Activated CD8-positive, alpha-beta memory T cell treated with anti-CD3 and anti-CD28 coated beads for 24 hours (primary cell): Measurements from ENCODE around the gene BAIAP2L2.
"Not testable (repeated sequence)": the region's sequence is repeated elsewhere in the genome, so short reads cannot be mapped to it uniquely, and the experiment has no call there.

Experiments
- DNase-seq: peaks from one replicate; pipeline ENCODE4 v3.0.0-alpha.2; 2020

The BAIAP2L2 gene

GRCh38 chr22:38127869-38128268 is 17.4 kb upstream of the BAIAP2L2 start:
- no peak for DNase-seq

GRCh38 chr22:38126928-38127668 is 16.6 kb upstream of the BAIAP2L2 start:
- no peak for DNase-seq

GRCh38 chr22:38125751-38126201 is 15.3 kb upstream of the BAIAP2L2 start:
- DNase-seq, result no peak

GRCh38 chr22:38125038-38125610 is 14.6 kb upstream of the BAIAP2L2 start:
- DNase-seq, result no peak

- no peak for DNase-seq
Measured at GRCh38 chr22:38124236-38124974, 13.9 kb upstream of the BAIAP2L2 start.

DNA sequence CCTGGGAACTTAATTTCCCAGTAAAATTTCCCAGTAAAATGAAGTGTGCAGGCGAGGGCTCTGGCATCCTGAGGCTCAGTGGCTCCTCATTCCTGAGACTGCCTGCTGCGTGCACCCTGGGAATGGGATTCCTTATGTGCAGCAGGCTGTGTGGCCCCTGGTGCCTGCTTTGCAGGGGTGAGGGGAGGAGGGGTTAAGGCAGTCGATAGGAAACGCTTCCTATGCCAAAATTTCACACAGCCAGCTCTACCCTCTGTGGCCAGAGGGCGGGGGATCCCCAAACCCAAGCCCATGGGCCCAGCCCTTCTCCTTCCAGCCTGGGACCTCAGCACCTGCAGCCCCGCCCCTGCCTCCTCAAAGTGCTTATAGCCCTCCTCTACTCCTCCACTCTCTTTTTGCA is 12.1 kb upstream of the BAIAP2L2 start:
- no peak for DNase-seq

DNA sequence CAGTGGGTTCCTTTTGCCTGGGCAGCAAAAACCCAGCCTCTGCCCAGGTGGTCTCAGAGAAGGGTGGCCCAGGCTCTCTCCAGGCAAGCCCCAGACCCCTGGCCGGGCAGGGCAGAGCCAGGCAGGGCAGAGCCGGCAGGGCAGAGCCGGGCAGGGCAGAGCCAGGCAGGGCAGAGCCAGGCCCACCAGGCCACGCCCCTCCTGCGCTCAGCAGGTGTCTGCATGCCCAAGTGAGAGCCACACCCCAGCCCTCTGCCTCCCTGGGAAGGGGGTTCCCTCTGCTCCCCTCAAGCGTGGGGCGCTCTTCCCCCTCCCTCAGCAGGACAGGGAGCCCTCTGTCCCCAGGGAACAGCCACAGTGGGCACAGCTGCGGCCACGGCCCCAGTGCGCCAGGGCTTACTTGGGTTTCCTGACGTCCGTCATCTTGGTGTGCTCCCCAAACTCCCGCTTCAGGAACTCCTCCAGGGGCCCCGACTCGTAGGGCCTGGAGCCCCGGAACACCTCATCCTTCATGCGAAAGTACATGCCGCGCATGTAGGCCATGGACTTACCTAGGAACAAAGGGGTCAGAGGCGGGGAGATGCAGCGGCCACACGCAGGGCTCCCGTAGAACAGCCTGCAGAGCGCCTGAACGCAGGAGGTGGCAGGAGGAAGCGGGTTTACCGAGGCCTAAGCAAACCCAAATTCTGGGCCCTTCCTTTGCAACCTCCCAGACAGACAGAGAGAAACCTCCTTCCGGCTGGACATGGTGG is 10.1 kb upstream of the BAIAP2L2 start:
- no peak for DNase-seq

DNA sequence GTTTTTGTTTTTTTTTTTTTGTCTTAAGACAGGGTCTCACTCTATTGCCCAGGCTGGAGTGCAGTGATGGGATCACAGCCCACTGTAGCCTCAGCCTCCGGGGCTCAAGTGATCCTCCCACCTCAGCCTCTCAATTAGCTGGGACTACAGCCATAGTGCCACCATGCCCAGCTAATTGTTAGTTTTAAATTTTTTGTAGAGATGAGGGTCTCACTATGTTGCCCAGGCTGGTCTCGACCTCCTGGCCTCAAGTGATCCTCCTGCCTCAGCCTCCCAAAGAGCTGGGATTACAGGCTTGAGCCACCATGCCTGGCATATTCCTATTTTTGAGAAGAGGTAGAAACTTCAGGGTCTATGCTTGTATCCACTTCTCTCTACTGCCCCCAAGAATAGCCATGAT is 8.3 kb upstream of the BAIAP2L2 start:
- not testable (repeated sequence) for DNase-seq

DNA sequence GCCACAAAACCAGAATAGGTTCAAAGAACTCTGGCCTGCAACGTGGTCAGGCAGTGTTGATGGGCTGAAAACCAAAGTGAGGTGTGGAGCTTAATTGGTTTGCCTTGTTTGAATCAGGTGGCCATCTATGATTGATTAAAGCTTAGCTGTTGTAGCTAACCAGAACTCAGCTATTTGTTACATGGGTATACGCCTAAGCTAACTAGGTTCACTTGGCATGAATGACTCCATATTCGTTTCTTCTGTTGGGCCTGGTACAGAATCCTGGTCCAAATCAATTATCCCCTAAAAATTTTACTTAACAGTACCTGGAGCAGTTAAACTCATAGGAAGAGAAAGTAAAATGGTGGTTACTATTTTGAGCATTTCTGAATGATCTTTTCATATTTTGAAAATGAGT is 7.7 kb upstream of the BAIAP2L2 start:
- no peak for DNase-seq

GRCh38 chr22:38117556-38117955 is 7.1 kb upstream of the BAIAP2L2 start:
- DNase-seq, result not testable (repeated sequence)

GRCh38 chr22:38115423-38116205 is 5.1 kb upstream of the BAIAP2L2 start:
- DNase-seq, result no peak

GRCh38 chr22:38114484-38115398 is 4.3 kb upstream of the BAIAP2L2 start:
- peak; percentile 93 for DNase-seq

- DNase-seq, result no peak
Measured at GRCh38 chr22:38112381-38112780, 1.9 kb upstream of the BAIAP2L2 start.

DNA sequence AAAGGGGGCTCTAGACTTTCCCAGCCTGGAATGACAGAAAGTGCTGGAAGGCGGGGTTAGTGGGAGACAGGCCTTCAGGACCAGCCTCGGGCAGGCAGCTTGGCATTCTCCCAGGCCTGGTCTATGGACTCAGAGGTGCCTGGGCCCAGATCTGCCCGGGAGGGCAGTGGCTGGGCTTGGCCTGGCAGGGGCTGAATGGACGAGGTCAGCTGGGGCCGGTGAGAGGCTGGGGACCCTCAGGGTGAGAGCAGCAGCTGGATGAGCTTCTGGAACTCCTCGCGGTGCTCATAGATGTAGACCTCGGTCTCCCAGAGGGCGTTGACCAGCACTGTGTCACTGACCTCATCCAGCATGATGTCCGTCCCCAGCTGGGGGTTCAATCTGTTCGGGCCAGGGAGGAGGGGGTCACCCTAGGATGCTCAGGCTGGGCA is 1.5 kb upstream of the BAIAP2L2 start:
- DNase-seq, result no peak

GRCh38 chr22:38110863-38111852 is 674 bp upstream of the BAIAP2L2 start:
- no peak for DNase-seq

- DNase-seq, result no peak
Measured at GRCh38 chr22:38109371-38110001, 998 bp downstream of the BAIAP2L2 start.

GRCh38 chr22:38108561-38109319 is 1.7 kb downstream of the BAIAP2L2 start:
- DNase-seq, result no peak

- DNase-seq, result no peak
Measured at GRCh38 chr22:38107692-38108515, 2.6 kb downstream of the BAIAP2L2 start.
